HG02970 (cell line): ENCODE results near the gene MITD1.
"Not testable (repeated sequence)": the region's sequence is repeated elsewhere in the genome, so short reads cannot be mapped to it uniquely, and the experiment has no call there.

ENCODE experiments used
- ATAC-seq: cut with Tn5 transposase; IDR thresholded peaks from one replicate; pipeline ENCODE4 v1.9.1; 2021; ENCODE audit warnings: mild to moderate bottlenecking, moderate library complexity, moderate number of reproducible peaks; ENCODE audit not compliant: unreplicated experiment, low FRiP score

The MITD1 gene

GRCh38 chr2:99180755-99181623 lies at the start of gene MITD1, which contains the start of gene MRPL30:
TSS of gene MITD1 (minus strand) at chr2:99181058. CDS start at chr2:99180981, 77 bp downstream.
TSS of gene MRPL30 (plus strand) at chr2:99181184. CDS start at chr2:99186204, 5,020 bp downstream.
- peak; percentile 84 for ATAC-seq

- ATAC-seq = no peak
Measured at GRCh38 chr2:99217929-99218501, 37.2 kb upstream of the MITD1 start.

GRCh38 chr2:99216096-99216495 lies 35.2 kb upstream of the MITD1 start:
- ATAC-seq = no peak

GRCh38 chr2:99205491-99205890 lies 24.6 kb upstream of the MITD1 start:
- ATAC-seq = no peak

GRCh38 chr2:99201959-99202678 lies 21.3 kb upstream of the MITD1 start:
- ATAC-seq = no peak

- ATAC-seq = no peak
Measured at GRCh38 chr2:99200076-99200800, 19.4 kb upstream of the MITD1 start.

- ATAC-seq = no peak
Measured at GRCh38 chr2:99198103-99198841, 17.4 kb upstream of the MITD1 start.

GRCh38 chr2:99192364-99192763 lies 11.5 kb upstream of the MITD1 start:
- ATAC-seq = not testable (repeated sequence)

GRCh38 chr2:99190548-99190947 lies 9.7 kb upstream of the MITD1 start:
- ATAC-seq = no peak

GRCh38 chr2:99188357-99188756 lies 7.5 kb upstream of the MITD1 start:
- ATAC-seq = no peak

GRCh38 chr2:99187011-99187410 lies 6.2 kb upstream of the MITD1 start:
- ATAC-seq = no peak

GRCh38 chr2:99184811-99185210 lies 4.0 kb upstream of the MITD1 start:
- ATAC-seq = no peak

GRCh38 chr2:99183025-99183424 lies 2.2 kb upstream of the MITD1 start:
- ATAC-seq = no peak

GRCh38 chr2:99181624-99182000 lies 754 bp upstream of the MITD1 start:
- no peak for ATAC-seq

GRCh38 chr2:99171377-99172140 lies 9.3 kb downstream of the MITD1 start:
- no peak for ATAC-seq

GRCh38 chr2:99169534-99169933 lies 11.3 kb downstream of the MITD1 start:
- ATAC-seq = no peak

GRCh38 chr2:99166218-99166617 lies 14.6 kb downstream of the MITD1 start:
- no peak for ATAC-seq

- ATAC-seq = no peak
Measured at GRCh38 chr2:99159594-99159993, 21.3 kb downstream of the MITD1 start.

GRCh38 chr2:99158599-99158998 lies 22.3 kb downstream of the MITD1 start:
- ATAC-seq = no peak
